IPS-15b (cell line): ENCODE measurements around the gene AMBP.

Source experiments
- H3K27me3 ChIP-seq: one replicate; pipeline ENCODE4 v1.6.1; 2013; ENCODE audit warnings: low read length; ENCODE audit not compliant: control insufficient read depth, insufficient read depth
- H3K36me3 ChIP-seq: one replicate; pipeline ENCODE4 v1.6.1; 2013; ENCODE audit warnings: low read length; ENCODE audit not compliant: control insufficient read depth, insufficient read depth
- H3K4me1 ChIP-seq: one replicate; pipeline ENCODE4 v1.6.1; 2013; ENCODE audit warnings: mild to moderate bottlenecking, low read length; ENCODE audit not compliant: control insufficient read depth, insufficient read depth
- H3K4me3 ChIP-seq: one replicate; pipeline ENCODE4 v1.5.1; 2013; ENCODE audit warnings: low read depth, low read length
- H3K9ac ChIP-seq: one replicate; pipeline ENCODE4 v1.6.1; 2013; ENCODE audit warnings: low read depth, mild to moderate bottlenecking, low read length
- H3K9me3 ChIP-seq: one replicate; pipeline ENCODE4 v1.6.1; 2013; ENCODE audit warnings: mild to moderate bottlenecking, low read length; ENCODE audit not compliant: control insufficient read depth, insufficient read depth

The AMBP gene

DNA sequence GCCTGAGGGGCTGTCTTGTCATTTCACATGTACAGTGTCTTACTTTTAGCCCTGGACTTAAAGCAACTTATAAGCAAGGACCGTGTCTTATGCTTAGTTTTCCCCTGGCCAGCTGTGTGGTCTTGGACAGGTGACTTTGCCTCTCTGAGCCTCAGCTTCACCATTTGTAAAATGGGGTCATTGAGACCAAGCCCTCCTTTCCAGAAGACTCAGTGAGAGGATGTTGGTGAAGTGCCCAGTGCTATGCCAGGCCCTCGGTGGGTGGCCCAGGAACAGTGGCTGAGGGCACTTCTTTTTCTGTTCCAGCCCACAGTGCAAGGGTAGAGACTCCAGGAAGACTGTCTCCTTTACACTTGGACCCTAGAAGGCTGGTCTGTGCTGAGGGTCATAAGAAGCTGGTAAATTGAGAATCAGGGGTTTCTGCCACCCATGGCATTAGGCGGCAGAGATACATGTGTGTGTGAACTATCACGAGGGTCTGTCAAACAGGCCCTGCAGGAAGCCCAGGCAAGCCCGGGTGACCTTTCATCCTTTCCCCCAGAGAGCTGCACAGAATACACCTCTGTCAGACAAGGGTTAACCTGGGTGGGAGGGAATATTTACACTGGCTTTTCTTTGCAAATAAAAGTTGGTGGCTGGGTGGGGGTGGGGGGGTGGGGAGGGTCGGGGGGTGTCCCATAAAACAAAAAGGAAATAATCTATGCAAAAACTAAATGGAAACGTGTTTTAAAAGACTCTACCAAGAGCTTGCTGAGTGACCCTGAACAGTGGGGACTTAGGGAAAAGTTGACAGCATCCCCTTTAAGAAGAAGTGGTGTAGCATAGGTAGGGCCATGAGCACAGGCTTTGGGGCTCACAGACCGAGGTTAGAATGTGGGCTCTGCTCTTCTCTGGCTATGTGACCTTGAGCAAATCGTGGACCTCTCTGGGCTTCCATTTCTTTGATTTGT is 41.4 kb upstream of the AMBP start:
- Histone ChIP-seq H3K27me3 (no peaks in the 10 kb centered on the region), H3K36me3 (no peaks in the 10 kb centered on the region), H3K4me1 (no peaks in the 10 kb centered on the region), H3K4me3 (no peak overlapping the region), H3K9ac (no peak overlapping the region), H3K9me3 (no peaks in the 10 kb centered on the region)

DNA sequence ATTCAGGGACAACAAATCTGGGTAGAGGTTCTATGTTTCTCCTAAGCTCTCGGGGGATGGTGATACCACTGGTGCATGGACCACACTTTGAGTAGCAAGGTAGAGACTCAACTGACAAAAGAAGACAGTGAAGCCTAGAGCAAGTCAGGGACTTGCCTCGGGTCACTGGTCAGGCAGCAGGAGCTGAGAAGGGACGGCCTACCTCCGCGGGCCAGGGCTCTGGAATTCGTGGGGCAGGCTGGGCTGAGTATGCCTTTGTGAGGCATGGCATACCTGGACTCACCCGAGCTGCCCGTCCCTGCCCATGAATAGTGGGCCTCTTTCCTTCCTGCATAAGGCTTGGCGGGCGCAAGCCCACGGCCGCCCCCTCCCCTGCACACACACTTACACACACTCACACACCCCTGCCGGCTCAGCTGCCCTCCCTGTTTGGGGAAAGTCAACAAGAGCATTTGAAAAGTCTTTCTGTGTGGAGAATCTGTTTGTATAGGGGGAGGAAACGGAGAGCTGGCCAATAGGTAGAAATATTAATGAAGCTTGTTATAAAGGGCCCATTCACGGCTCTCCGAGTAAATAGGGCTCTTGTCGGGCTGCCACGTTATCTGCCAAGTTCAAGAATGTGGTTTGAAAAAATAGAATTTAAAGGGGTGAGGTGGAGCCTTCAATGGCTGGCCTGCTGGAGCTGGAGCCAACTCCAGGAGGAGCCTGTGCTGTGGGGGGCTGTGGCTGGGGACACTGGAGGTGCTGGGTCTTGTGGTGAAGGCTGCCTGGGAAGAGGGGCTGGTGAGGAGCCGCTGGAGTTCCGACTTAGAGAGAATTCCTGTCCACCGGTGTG is 40.1 kb upstream of the AMBP start:
- no peaks in the 10 kb centered on the region for H3K9me3 ChIP-seq
- no peak overlapping the region for H3K4me3 ChIP-seq
- peaks cover 5% of the 10 kb centered on the region for H3K27me3 ChIP-seq
- H3K36me3 ChIP-seq: no peaks in the 10 kb centered on the region
- H3K4me1 ChIP-seq: no peaks in the 10 kb centered on the region
- H3K9ac ChIP-seq: no peak overlapping the region

DNA sequence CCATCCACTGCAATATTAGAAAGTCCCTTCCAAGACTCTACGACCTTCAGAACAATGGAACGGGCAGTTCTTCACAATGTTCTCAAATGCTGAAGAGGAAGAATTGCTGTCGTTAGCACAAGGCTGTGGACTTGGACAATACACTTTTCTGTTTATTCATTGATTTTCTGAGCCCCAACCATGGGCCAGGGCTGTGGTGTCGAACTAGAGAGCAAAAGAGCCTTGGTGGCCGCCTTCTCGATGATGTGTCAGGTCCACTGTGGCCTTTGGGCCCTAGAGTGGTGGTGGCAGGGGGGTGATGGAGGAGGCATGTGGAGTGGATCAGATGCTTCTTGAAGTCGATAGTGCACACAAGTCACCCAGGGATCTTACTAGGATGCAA is 39.5 kb upstream of the AMBP start:
- no peak overlapping the region for H3K9ac ChIP-seq
- no peaks in the 10 kb centered on the region for H3K36me3 ChIP-seq
- no peaks in the 10 kb centered on the region for H3K4me1 ChIP-seq
- H3K27me3 ChIP-seq: peaks cover 5% of the 10 kb centered on the region
- no peak overlapping the region for H3K4me3 ChIP-seq
- no peaks in the 10 kb centered on the region for H3K9me3 ChIP-seq

DNA sequence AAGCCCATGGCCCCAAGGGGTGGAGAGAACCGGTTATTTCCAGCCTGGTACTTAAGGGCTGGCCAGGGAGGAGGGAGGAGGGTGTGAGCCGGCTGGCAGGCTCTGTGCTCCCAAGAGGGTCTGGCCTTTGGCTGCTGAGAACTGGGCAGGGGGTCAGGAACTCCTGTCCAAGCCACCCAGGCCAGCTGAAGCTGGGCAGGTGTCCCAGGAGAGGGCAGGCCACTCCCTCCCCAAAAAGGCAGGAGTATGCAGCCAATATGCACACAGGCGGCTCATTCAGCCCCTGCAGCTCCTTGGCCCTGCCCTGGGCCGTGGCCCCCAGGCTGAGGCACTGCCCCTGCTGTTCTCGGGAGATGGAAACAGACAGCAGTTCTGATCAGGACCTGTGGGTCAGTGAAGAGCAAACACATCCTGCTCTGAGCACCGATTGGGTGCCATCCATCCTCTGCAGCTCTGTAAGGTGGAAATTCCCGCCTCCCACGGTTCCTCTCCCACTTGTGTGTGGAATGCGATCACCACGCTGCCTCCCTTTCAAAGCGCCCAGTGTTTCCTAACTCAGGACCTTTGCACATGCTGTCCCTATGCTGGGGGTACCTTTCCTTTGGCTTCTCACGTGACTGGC is 38.1 kb upstream of the AMBP start:
- no peak overlapping the region for H3K4me3 ChIP-seq
- H3K4me1 ChIP-seq: no peaks in the 10 kb centered on the region
- no peaks in the 10 kb centered on the region for H3K9me3 ChIP-seq
- no peak overlapping the region for H3K9ac ChIP-seq
- peaks cover 5% of the 10 kb centered on the region for H3K27me3 ChIP-seq
- H3K36me3 ChIP-seq: no peaks in the 10 kb centered on the region

DNA sequence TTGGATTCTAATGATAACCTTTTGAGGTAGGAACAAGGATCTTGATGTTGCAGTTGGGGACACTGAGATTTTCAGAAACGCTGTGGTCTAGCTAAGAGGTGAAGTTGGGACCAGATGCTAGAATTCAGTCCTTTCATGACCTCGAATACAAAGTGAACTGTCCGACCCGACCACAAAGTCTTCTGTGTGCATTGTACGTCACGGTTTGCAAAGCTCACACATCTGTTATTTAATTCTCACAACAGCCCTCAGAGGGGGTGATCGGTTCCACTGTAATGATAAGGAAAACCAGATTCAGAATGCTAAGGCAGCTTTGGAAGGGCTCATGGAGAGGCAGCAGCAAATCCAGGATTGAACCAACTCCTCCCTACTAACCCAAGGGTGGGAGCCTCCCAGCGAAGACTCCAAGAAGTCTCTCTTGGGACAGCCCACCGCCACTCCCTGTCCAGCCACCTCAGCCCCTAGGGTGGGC is 37.6 kb upstream of the AMBP start:
- Histone ChIP-seq H3K27me3 (peaks cover 5% of the 10 kb centered on the region), H3K4me3 (no peak overlapping the region), H3K9me3 (no peaks in the 10 kb centered on the region), H3K36me3 (no peaks in the 10 kb centered on the region), H3K4me1 (no peaks in the 10 kb centered on the region), H3K9ac (no peak overlapping the region)

DNA sequence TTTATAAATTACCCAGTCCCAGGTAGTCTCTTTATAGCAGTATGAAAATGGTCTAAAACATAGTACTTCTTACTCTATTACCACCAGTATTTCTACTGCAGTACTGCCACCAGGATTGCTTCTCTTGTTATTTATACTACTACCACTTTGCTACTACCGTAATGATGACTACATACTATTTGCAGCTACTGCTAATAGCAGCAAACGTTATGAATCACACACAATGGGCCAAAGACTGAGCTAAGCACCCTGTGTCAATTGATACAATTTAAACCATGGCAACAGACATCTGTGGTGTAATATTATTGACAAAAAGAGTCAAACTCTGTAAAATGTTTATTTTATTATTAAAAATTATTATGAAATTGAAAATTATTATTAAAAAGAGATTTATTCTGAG is 36.3 kb upstream of the AMBP start:
- Histone ChIP-seq H3K27me3 (peaks cover 6% of the 10 kb centered on the region), H3K4me1 (no peaks in the 10 kb centered on the region), H3K9ac (no peak overlapping the region), H3K9me3 (no peaks in the 10 kb centered on the region), H3K4me3 (no peak overlapping the region), H3K36me3 (no peaks in the 10 kb centered on the region)

DNA sequence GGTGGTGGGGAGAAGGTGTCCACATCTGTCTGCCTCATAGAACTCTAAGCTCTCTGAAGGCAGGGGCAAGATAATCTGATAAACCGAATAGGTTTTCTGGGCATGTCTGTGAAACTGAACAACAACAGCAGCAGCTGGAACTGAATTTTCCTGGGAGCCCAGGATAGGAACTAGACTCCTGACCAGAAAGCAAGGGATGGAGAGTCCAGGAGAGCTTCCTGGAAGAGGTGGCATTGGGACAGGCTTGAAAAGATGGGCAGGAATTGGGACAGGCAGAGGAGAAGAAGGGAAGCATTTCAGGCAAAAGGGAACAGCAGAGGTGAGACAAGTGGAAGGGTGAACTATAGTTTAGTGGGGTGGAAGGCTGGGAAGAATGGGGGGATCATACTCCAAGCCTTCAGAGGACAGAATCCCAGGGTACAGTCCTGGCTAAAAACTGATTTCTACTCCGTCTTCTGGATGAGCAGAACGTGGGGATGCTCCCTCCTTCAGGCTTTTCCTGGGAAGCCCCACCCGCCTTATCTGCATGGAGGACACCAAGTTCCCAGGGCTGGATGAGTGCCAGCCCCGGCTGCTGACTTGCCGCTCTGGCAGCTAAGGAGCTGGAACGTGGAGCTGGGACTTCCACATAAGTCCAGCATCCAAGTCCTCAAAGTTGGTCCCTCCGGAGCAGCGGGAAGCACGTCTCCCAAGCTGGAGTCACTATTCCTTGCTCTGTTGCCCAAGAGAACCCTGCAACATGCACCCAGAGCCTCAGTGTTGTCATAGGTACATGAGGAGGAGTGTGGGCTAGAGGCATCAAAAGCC is 34.9 kb upstream of the AMBP start:
- no peak overlapping the region for H3K9ac ChIP-seq
- H3K4me1 ChIP-seq: peaks cover 4% of the 10 kb centered on the region
- H3K36me3 ChIP-seq: no peaks in the 10 kb centered on the region
- no peak overlapping the region for H3K4me3 ChIP-seq
- peaks cover 14% of the 10 kb centered on the region for H3K27me3 ChIP-seq
- no peaks in the 10 kb centered on the region for H3K9me3 ChIP-seq

DNA sequence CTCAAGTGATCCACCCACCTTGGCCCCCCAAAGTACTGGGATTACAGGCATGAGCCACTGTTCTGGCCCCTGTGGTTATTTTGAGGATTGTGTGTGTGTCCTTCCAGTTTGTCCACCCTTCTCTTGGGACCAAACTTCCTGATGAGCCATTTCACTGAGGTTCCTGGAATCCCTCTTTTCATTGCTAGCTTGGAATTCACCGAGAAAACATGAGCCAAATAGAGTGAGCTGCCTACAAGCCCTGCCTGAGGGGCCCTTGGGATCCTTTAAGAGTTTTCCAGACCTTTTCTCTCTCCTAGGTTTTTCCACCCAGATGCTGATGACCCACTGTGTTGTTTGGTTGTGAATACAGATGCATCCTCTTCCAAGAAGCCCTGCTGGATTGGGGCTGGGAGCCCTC is 34.2 kb upstream of the AMBP start:
- Histone ChIP-seq H3K27me3 (peaks cover 18% of the 10 kb centered on the region), H3K4me1 (peaks cover 4% of the 10 kb centered on the region), H3K9ac (no peak overlapping the region), H3K4me3 (no peak overlapping the region), H3K36me3 (no peaks in the 10 kb centered on the region), H3K9me3 (no peaks in the 10 kb centered on the region)

DNA sequence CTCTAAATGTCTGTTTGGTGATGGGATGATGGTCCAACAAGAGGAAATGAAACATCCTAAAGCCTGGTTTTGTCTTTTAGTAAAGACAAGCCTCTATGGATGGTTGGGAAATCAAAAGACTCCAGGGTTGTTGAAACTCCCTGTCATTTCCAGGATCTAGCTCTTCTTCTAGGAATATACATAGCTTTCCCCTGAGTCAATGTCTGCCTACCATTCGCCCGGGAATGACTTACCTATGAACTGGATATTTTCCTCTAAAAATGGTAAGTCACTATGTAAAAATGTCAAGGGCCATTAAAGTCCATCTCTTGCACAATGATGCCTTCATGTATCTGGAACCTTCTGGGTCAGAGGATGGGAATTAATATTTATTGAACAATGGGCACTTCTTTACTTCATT is 32.1 kb upstream of the AMBP start:
- no peaks in the 10 kb centered on the region for H3K9me3 ChIP-seq
- no peaks in the 10 kb centered on the region for H3K36me3 ChIP-seq
- H3K4me1 ChIP-seq: peaks cover 4% of the 10 kb centered on the region
- no peak overlapping the region for H3K9ac ChIP-seq
- no peak overlapping the region for H3K4me3 ChIP-seq
- peaks cover 18% of the 10 kb centered on the region for H3K27me3 ChIP-seq

DNA sequence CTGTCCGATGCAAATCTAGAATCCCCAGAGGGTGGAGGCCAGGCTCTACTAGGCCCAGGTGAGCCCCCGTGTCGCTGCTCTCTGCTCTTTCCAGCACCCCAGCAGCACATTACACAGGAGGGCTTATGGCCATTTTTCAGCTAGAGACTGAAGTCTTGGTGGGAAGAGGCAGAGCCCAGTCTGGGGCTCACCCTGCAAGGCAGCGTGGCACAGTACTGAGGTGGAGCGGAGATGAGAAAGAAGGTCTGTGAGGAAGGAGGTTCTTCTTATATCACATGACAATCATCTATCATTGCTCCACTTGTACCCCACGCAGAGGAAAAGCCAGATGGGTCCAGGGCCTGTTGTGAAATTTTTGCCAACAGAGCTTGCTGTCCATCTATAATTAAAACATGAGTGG is 31.0 kb upstream of the AMBP start:
- Histone ChIP-seq H3K27me3 (peaks cover 18% of the 10 kb centered on the region), H3K4me1 (peaks cover 4% of the 10 kb centered on the region), H3K4me3 (no peak overlapping the region)

More for the DNA sequence above, 31.0 kb upstream of the AMBP start:
- no peaks in the 10 kb centered on the region for H3K9me3 ChIP-seq
- no peaks in the 10 kb centered on the region for H3K36me3 ChIP-seq
- no peak overlapping the region for H3K9ac ChIP-seq
